NCI-H2029 (cell line): ENCODE measurements around the gene CD300LB.
"Not testable (repeated sequence)": the region's sequence is repeated elsewhere in the genome, so short reads cannot be mapped to it uniquely, and the experiment has no call there.

ENCODE experiments used
- DNase-seq: peaks from one replicate; lab custom pipeline; 2025; lab: John Stamatoyannopoulos, UW

CD300LB gene

GRCh38 chr17:74493331-74493833 lies 37.9 kb downstream of the CD300LB start:
- no peak for DNase-seq

- no peak for DNase-seq
Observed at GRCh38 chr17:74491626-74492025, 39.6 kb downstream of the CD300LB start.

GRCh38 chr17:74490716-74491115 lies 40.6 kb downstream of the CD300LB start:
- no peak for DNase-seq

- DNase-seq: not testable (repeated sequence)
Observed at GRCh38 chr17:74488276-74488675, 43.0 kb downstream of the CD300LB start.

GRCh38 chr17:74485841-74486240 lies 45.4 kb downstream of the CD300LB start:
- DNase-seq: no peak

- no peak for DNase-seq
Observed at GRCh38 chr17:74485022-74485743, 46.1 kb downstream of the CD300LB start.

GRCh38 chr17:74484066-74484465 lies 47.2 kb downstream of the CD300LB start:
- DNase-seq: no peak

GRCh38 chr17:74481621-74482020 lies 49.7 kb downstream of the CD300LB start:
- no peak for DNase-seq

- no peak for DNase-seq
Observed at GRCh38 chr17:74480290-74480689, 51.0 kb downstream of the CD300LB start.

- no peak for DNase-seq
Observed at GRCh38 chr17:74478420-74479100, 52.7 kb downstream of the CD300LB start.

GRCh38 chr17:74477411-74477810 lies 53.9 kb downstream of the CD300LB start:
- no peak for DNase-seq

- DNase-seq: no peak
Observed at GRCh38 chr17:74475189-74475588, 56.1 kb downstream of the CD300LB start.

GRCh38 chr17:74474043-74474792 lies 57.1 kb downstream of the CD300LB start:
- DNase-seq: no peak

- no peak for DNase-seq
Observed at GRCh38 chr17:74473294-74473693, 58.0 kb downstream of the CD300LB start.

GRCh38 chr17:74472890-74473289 lies 58.4 kb downstream of the CD300LB start:
- no peak for DNase-seq

GRCh38 chr17:74471341-74471740 lies 59.9 kb downstream of the CD300LB start:
- DNase-seq: no peak
